SK-N-SH treated with all-trans-retinoic acid at 6 μM for 48 hours (cell line): ENCODE data around the gene FSHB.

ENCODE experiments used
- BACH2 ChIP-seq: fragments of 250-450 bp; sonication (Bioruptor Pico); IDR thresholded peaks from 2 replicates; pipeline ENCODE4 v1.9.0; 2021; ENCODE audit warnings: mild to moderate bottlenecking, borderline replicate concordance
- CSDC2 ChIP-seq: fragments of 250-450 bp; sonication (Bioruptor Pico); IDR thresholded peaks from 2 replicates; pipeline ENCODE4 v1.5.0; 2020; ENCODE audit warnings: mild to moderate bottlenecking, moderate library complexity
- ESRRG ChIP-seq: fragments of 250-450 bp; sonication (Bioruptor Pico); IDR thresholded peaks from 2 replicates; pipeline ENCODE4 v1.6.1; 2021; ENCODE audit warnings: mild to moderate bottlenecking
- ISL1 ChIP-seq: fragments of 250-450 bp; sonication (Bioruptor Pico); IDR thresholded peaks from 2 replicates; pipeline ENCODE4 v2.1.2; 2022; ENCODE audit warnings: mild to moderate bottlenecking, moderate library complexity
- PATZ1 ChIP-seq: fragments of 250-450 bp; sonication (Bioruptor Pico); IDR thresholded peaks from 2 replicates; pipeline ENCODE4 v1.8.0; 2020; ENCODE audit warnings: mild to moderate bottlenecking, moderate library complexity, borderline replicate concordance
- POU6F1 ChIP-seq: fragments of 250-450 bp; sonication (Bioruptor Pico); IDR thresholded peaks from 2 replicates; pipeline ENCODE4 v1.8.0; 2021; ENCODE audit warnings: low read depth, mild to moderate bottlenecking, moderate library complexity, borderline replicate concordance
- PPARA ChIP-seq: fragments of 250-450 bp; sonication (Bioruptor Pico); IDR thresholded peaks from 2 replicates; pipeline ENCODE4 v1.5.0; 2020; ENCODE audit warnings: mild to moderate bottlenecking, borderline replicate concordance
- RARB ChIP-seq: fragments of 250-450 bp; sonication (Bioruptor Pico); IDR thresholded peaks from 2 replicates; pipeline ENCODE4 v1.8.0; 2021; ENCODE audit warnings: mild to moderate bottlenecking, moderate library complexity
- SNAI2 ChIP-seq: fragments of 250-450 bp; sonication (Bioruptor Pico); IDR thresholded peaks from 2 replicates; pipeline ENCODE4 v1.5.0; 2020; ENCODE audit warnings: mild to moderate bottlenecking, moderate library complexity
- TSHZ2 ChIP-seq: fragments of 250-450 bp; sonication (Bioruptor Pico); IDR thresholded peaks from 2 replicates; pipeline ENCODE4 v1.5.0; 2020; ENCODE audit warnings: mild to moderate bottlenecking, moderate library complexity
- ZFP3 ChIP-seq: fragments of 250-450 bp; sonication (Bioruptor Pico); IDR thresholded peaks from 2 replicates; pipeline ENCODE4 v1.5.0; 2020; ENCODE audit warnings: mild to moderate bottlenecking, moderate library complexity
- ZFP30 ChIP-seq: fragments of 450-650 bp; formaldehyde crosslinking; IDR thresholded peaks from 2 replicates; pipeline ENCODE4 v1.5.0; 2022; ENCODE audit warnings: mild to moderate bottlenecking, moderate library complexity
- ZNF70 ChIP-seq: fragments of 450-650 bp; formaldehyde crosslinking; IDR thresholded peaks from 2 replicates; pipeline ENCODE4 v1.5.0; 2020; ENCODE audit warnings: mild to moderate bottlenecking, moderate library complexity
- ZNF8 ChIP-seq: fragments of 450-650 bp; formaldehyde crosslinking; IDR thresholded peaks from 2 replicates; pipeline ENCODE4 v1.5.0; 2020; ENCODE audit warnings: mild to moderate bottlenecking, moderate library complexity

GRCh38 chr11:30216534-30216933 lies 14.3 kb upstream of the FSHB start:
- TF ChIP-seq ZNF70 (no peak), SNAI2 (no peak), PPARA (CRISPR knock-in tag) (no peak), PATZ1 (CRISPR knock-in tag) (no peak), ISL1 (CRISPR knock-in tag) (no peak), POU6F1 (CRISPR knock-in tag) (no peak), ZFP3 (CRISPR knock-in tag) (no peak), RARB (CRISPR knock-in tag) (no peak), BACH2 (no peak), ESRRG (CRISPR knock-in tag) (no peak), CSDC2 (CRISPR knock-in tag) (no peak), TSHZ2 (CRISPR knock-in tag) (no peak), ZFP30 (no peak), ZNF8 (CRISPR knock-in tag) (no peak)
